H1 (cell line): ENCODE results near the gene SRSF12. TPM values are rescaled to one million over a fixed set of nuclear protein-coding genes. Genes with fewer than 3 reads are reported as not detected.
"Not testable (repeated sequence)": the region's sequence is repeated elsewhere in the genome, so short reads cannot be mapped to it uniquely, and the experiment has no call there.

Experiments
- CTCF ChIA-PET: fragments of 300-600 bp; sonication (Branson Sonifier 250); formaldehyde crosslinking; loops from one replicate; lab custom pipeline; 2021; ENCODE audit not compliant: partially characterized antibody; lab: Charles Lee
- POLR2A ChIA-PET: fragments of 300-600 bp; sonication (Branson Sonifier 250); formaldehyde crosslinking; loops from one replicate; lab custom pipeline; 2021; ENCODE audit warnings: inconsistent platforms; ENCODE audit not compliant: partially characterized antibody; lab: Charles Lee
- DNase-seq, 2 experiments: peaks; one replicate each; pipeline versions ENCODE4 v3.0.0 to v3.0.0-alpha.2; 2010 to 2022; ENCODE audit warnings: low spot score in 2 of 2, low read depth in 1 of 2, mixed read lengths in 1 of 2
- FAIRE-seq: peaks from 2 replicates; lab custom pipeline; 2011; peaks lifted over from hg19 to GRCh38; lab: Jason Lieb, UNC
- H2AFZ ChIP-seq: 2 replicates; pipeline ENCODE4 v1.8.1; 2012; ENCODE audit warnings: low read length, inconsistent platforms
- H2AK5ac ChIP-seq: 2 replicates; pipeline ENCODE4 v1.6.1; 2013; ENCODE audit warnings: low read depth, low read length
- H2BK120ac ChIP-seq: replicated peaks from 2 replicates; pipeline ENCODE3; 2013; ENCODE audit warnings: low read depth, low read length, inconsistent platforms
- H2BK12ac ChIP-seq: 2 replicates; pipeline ENCODE4 v1.6.1; 2013; ENCODE audit warnings: low read depth, low read length
- H2BK15ac ChIP-seq: 2 replicates; pipeline ENCODE4 v1.6.1; 2013; ENCODE audit warnings: low read length
- H2BK20ac ChIP-seq: 2 replicates; pipeline ENCODE4 v1.6.1; 2013; ENCODE audit warnings: low read length
- H2BK5ac ChIP-seq: 2 replicates; pipeline ENCODE4 v1.6.1; 2013; ENCODE audit warnings: low read depth, low read length
- H3K14ac ChIP-seq: 2 replicates; pipeline ENCODE4 v1.6.1; 2013; ENCODE audit warnings: inconsistent platforms; ENCODE audit not compliant: insufficient read length
- H3K18ac ChIP-seq: 2 replicates; pipeline ENCODE4 v1.6.1; 2013; ENCODE audit warnings: low read length; ENCODE audit errors: extremely low read depth
- H3K23ac ChIP-seq: 2 replicates; pipeline ENCODE4 v1.6.1; 2013; ENCODE audit warnings: inconsistent platforms; ENCODE audit not compliant: insufficient read length
- H3K23me2 ChIP-seq: 2 replicates; pipeline ENCODE4 v1.6.1; 2013; ENCODE audit warnings: low read depth, low read length
- H3K27ac ChIP-seq: 2 replicates; pipeline ENCODE4 v1.6.1; 2011; ENCODE audit warnings: low read depth, low read length, inconsistent platforms
- H3K27me3 ChIP-seq, 4 experiments: replicated peaks in 1 of 4; 1 replicate in 1 of 4; 2 replicates in 3 of 4; pipeline versions ENCODE4 v1.6.1 to v1.8.1; 2011 to 2013; ENCODE audit warnings: low read length in 3 of 4, mild to moderate bottlenecking in 3 of 4, inconsistent platforms in 2 of 4, mixed read lengths in 2 of 4, moderate library complexity in 1 of 4; ENCODE audit not compliant: control insufficient read depth in 3 of 4, insufficient read depth in 3 of 4; ENCODE audit errors: extremely low read depth in 1 of 4
- H3K36me3 ChIP-seq, 4 experiments: 2 replicates each; pipeline versions ENCODE4 v1.6.1 to v1.8.1; 2011 to 2013; ENCODE audit warnings: mild to moderate bottlenecking in 4 of 4, low read length in 3 of 4, moderate library complexity in 2 of 4, control low read depth in 1 of 4, inconsistent platforms in 1 of 4; ENCODE audit not compliant: insufficient read depth in 4 of 4, control insufficient read depth in 2 of 4
- H3K4ac ChIP-seq: replicated peaks from 2 replicates; pipeline ENCODE3; 2013; ENCODE audit warnings: low read length, low read depth, mixed read lengths, inconsistent platforms; ENCODE audit not compliant: insufficient read length
- H3K4me1 ChIP-seq, 4 experiments: replicated peaks in 1 of 4; 1 replicate in 1 of 4; 2 replicates in 3 of 4; pipeline versions ENCODE4 v1.6.1 to v1.8.1; 2011 to 2013; ENCODE audit warnings: low read length in 3 of 4, inconsistent platforms in 2 of 4, mixed read lengths in 1 of 4; ENCODE audit not compliant: insufficient read depth in 4 of 4, control insufficient read depth in 3 of 4
- H3K4me2 ChIP-seq, 2 experiments: 2 replicates each; pipeline versions ENCODE4 v1.6.1 to v1.8.1; 2011 to 2013; ENCODE audit warnings: low read depth in 2 of 2, low read length in 2 of 2, control low read depth in 1 of 2, inconsistent platforms in 1 of 2, mild to moderate bottlenecking in 1 of 2; ENCODE audit not compliant: insufficient read depth in 1 of 2
- H3K4me3 ChIP-seq, 4 experiments: fragments of 200-600, 300-600 bp in 1 of 4; sonication (generic), shearing (Covaris generic), sonication (Bioruptor Twin) in 1 of 4; 2 replicates each; pipeline versions ENCODE4 v1.5.1 to v1.8.1; 2011 to 2016; ENCODE audit warnings: low read length in 4 of 4, low read depth in 3 of 4, control low read depth in 2 of 4, inconsistent platforms in 2 of 4, mild to moderate bottlenecking in 2 of 4, mixed read lengths in 1 of 4, moderate library complexity in 1 of 4; ENCODE audit not compliant: insufficient read depth in 2 of 4; ENCODE audit errors: extremely low read depth in 1 of 4
- H3K56ac ChIP-seq: replicated peaks from 2 replicates; pipeline ENCODE3; 2013; ENCODE audit warnings: low read depth, mild to moderate bottlenecking, mixed read lengths, low read length, inconsistent platforms; ENCODE audit not compliant: insufficient read length
- H3K79me1 ChIP-seq: 2 replicates; pipeline ENCODE4 v1.6.1; 2013; ENCODE audit warnings: low read depth, low read length, control low read depth
- H3K79me2 ChIP-seq, 2 experiments: 2 replicates each; pipeline versions ENCODE4 v1.6.1 to v1.8.1; 2012 to 2013; ENCODE audit warnings: low read length in 2 of 2, mild to moderate bottlenecking in 2 of 2, inconsistent platforms in 1 of 2; ENCODE audit not compliant: insufficient read depth in 2 of 2, control insufficient read depth in 1 of 2
- H3K9ac ChIP-seq, 4 experiments: replicated peaks in 1 of 4; 1 replicate in 1 of 4; 2 replicates in 3 of 4; pipeline versions ENCODE4 v1.6.1 to v1.8.1; 2011 to 2013; ENCODE audit warnings: low read depth in 3 of 4, low read length in 3 of 4, control low read depth in 2 of 4, mild to moderate bottlenecking in 2 of 4, moderate library complexity in 2 of 4, inconsistent platforms in 1 of 4; ENCODE audit errors: extremely low read depth in 1 of 4
- H3K9me3 ChIP-seq, 2 experiments: 2 replicates each; pipeline versions ENCODE4 v1.6.1 to v1.8.1; 2012 to 2013; ENCODE audit warnings: mild to moderate bottlenecking in 2 of 2, moderate library complexity in 2 of 2, control low read depth in 1 of 2, inconsistent platforms in 1 of 2, low read depth in 1 of 2, low read length in 1 of 2, mixed read lengths in 1 of 2; ENCODE audit not compliant: insufficient read depth in 2 of 2
- H4K20me1 ChIP-seq, 2 experiments: replicated peaks in 1 of 2; 2 replicates each; pipeline versions ENCODE3 to v1.8.1; 2011 to 2013; ENCODE audit warnings: inconsistent platforms in 2 of 2, low read length in 2 of 2, mild to moderate bottlenecking in 1 of 2; ENCODE audit not compliant: insufficient read depth in 2 of 2, control insufficient read depth in 1 of 2
- H4K5ac ChIP-seq: 2 replicates; pipeline ENCODE4 v1.6.1; 2013; ENCODE audit warnings: low read length, low read depth, mixed read lengths, inconsistent platforms; ENCODE audit not compliant: insufficient read length
- H4K8ac ChIP-seq: 2 replicates; pipeline ENCODE4 v1.8.0; 2013; ENCODE audit warnings: mild to moderate bottlenecking, moderate library complexity, low read length, inconsistent platforms; ENCODE audit not compliant: insufficient read depth; ENCODE audit errors: extremely low read depth
- H4K91ac ChIP-seq: replicated peaks from 2 replicates; pipeline ENCODE3; 2013; ENCODE audit warnings: low read length, mixed read lengths, inconsistent platforms; ENCODE audit not compliant: insufficient read length
- WGBS, 2 experiments: shearing (Covaris generic) in 1 of 2; methylation state at CpG; one replicate each; pipeline versions ENCODE4 v1.1.6 to v1.1.7; 2013 to 2015; ENCODE audit warnings: low lambda C conversion rate in 2 of 2, mixed read lengths in 2 of 2, inconsistent platforms in 1 of 2, low coverage in 1 of 2, missing lambda C conversion rate in 1 of 2; ENCODE audit not compliant: insufficient replicate concordance in 2 of 2, insufficient coverage in 1 of 2, insufficient read length in 1 of 2; ENCODE audit errors: extremely low coverage in 1 of 2, missing lambda C conversion rate in 1 of 2; 5-methylcytosine and 5-hydroxymethylcytosine counted together
- polyA plus RNA-seq, 7 experiments: library from polyadenylated mRNA; depleted of rRNA in 3 of 7; stranded (reverse) in 5 of 7; unstranded in 2 of 7; fragments of >200 nt in 5 of 7; fragments of 200-250 nt in 2 of 7; gene quantifications; 1 replicate in 5 of 7; 2 replicates in 1 of 7; 4 replicates in 1 of 7; pipeline versions ENCODE4 v1.2.1 to v1.2.3, GENCODE V29; 2011 to 2013; ENCODE audit warnings: missing spikeins in 2 of 7, mixed read lengths in 2 of 7
- total RNA-seq: library from RNA; stranded (reverse); fragmentation: NEBNext Ultra II Directional; extraction: Animal tissue kit (Norgen Biotek cat#: 25700); gene quantifications from 2 replicates; pipeline ENCODE4 v1.2.1, GENCODE V29; 2021

The SRSF12 gene
- total and polyA plus RNA-seq, 2 of the 8 experiments (the other 6 are each of a cell fraction or from before 2014, with no cell fraction given), result 2.6 to 4.2 TPM

DNA sequence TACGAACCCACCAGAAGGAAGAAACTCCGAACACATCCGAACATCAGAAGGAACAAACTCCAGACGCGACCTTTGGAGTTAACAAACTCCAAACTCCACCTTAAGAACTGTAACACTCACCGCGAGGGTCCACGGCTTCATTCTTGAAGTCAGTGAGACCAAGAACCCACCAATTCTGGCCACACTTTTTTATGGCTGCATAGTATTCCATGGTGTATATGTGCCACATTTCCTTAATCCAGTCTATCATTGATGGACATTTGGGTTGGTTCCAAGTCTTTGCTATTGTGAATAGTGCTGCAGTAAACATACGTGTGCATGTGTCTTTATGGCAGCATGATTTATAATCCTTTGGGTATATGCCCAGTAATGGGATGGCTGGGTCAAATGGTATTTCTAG lies 51.8 kb downstream of the SRSF12 start:
- H4K8ac ChIP-seq, H3K4ac ChIP-seq, H2BK5ac ChIP-seq, H2AK5ac ChIP-seq, H3K27ac ChIP-seq, DNase-seq, H3K14ac ChIP-seq, H3K56ac ChIP-seq, H3K4me2 ChIP-seq, H2BK15ac ChIP-seq, H3K18ac ChIP-seq, H3K4me3 ChIP-seq, H3K9ac ChIP-seq, H2AFZ ChIP-seq, H2BK20ac ChIP-seq, H2BK12ac ChIP-seq, H4K91ac ChIP-seq, H4K20me1 ChIP-seq, H3K79me1 ChIP-seq, H3K9me3 ChIP-seq, FAIRE-seq, H3K79me2 ChIP-seq, H4K5ac ChIP-seq, H2BK120ac ChIP-seq, H3K36me3 ChIP-seq, H3K4me1 ChIP-seq, H3K23me2 ChIP-seq, H3K23ac ChIP-seq, H3K27me3 ChIP-seq: not testable (repeated sequence)
- WGBS, 2 experiments, result 91% methylated on average over 9 of the region's 9 CpGs; no CpG with 5 or more reads in 1 of the 2 experiments
- CTCF ChIA-PET, result interaction anchor here (1.0 to 1.8 kb wide), 3 partner anchors 9 to 216 kb away, joined by 3 to 5 read pairs (median 3); no protein-coding TSS in a partner anchor
- POLR2A ChIA-PET, result interaction anchor here (1.1 kb wide), 1 partner anchor 14 kb away, joined by 3 read pairs; the partner anchor contains the start of gene PNRC1

DNA sequence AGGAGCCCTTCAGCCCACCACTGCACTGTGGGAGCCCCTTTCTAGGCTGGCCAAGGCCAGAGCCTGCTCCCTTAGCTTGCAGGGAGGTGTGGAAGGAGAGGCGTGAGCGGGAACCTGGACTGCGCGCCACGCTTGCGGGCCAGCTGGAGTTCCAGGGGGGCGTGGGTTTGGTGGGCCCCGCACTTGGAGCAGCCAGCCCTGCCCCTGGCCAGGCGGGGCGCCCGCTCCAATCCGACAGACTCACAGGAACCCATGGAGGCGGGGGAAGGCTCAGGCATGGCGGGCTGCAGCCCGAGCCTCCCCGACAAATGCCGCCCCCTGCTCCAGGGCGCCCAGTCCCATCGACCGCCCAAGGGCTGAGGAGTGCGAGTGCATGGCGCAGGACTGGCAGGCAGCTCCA lies 52.9 kb downstream of the SRSF12 start:
- H4K8ac ChIP-seq, H2BK5ac ChIP-seq, H4K20me1 ChIP-seq, H3K23me2 ChIP-seq, H3K27ac ChIP-seq, H2BK12ac ChIP-seq, H4K5ac ChIP-seq, FAIRE-seq, H3K27me3 ChIP-seq, DNase-seq, H3K36me3 ChIP-seq, H3K4ac ChIP-seq, H2AK5ac ChIP-seq, H3K79me1 ChIP-seq, H3K4me1 ChIP-seq, H3K23ac ChIP-seq, H4K91ac ChIP-seq, H3K9ac ChIP-seq, H3K4me3 ChIP-seq, H3K56ac ChIP-seq, H3K9me3 ChIP-seq, H2AFZ ChIP-seq, H2BK20ac ChIP-seq, H2BK15ac ChIP-seq, H3K14ac ChIP-seq, H3K79me2 ChIP-seq, H3K4me2 ChIP-seq, H2BK120ac ChIP-seq, H3K18ac ChIP-seq: not testable (repeated sequence)
- POLR2A ChIA-PET, result interaction anchor here (1.1 kb wide), 1 partner anchor 16 kb away, joined by 3 read pairs; the partner anchor contains the start of gene PNRC1
- no CpG with 5 or more reads among the region's 22 CpGs for WGBS, 2 experiments
- CTCF ChIA-PET, result interaction anchor here (0.9 to 1.8 kb wide), 3 partner anchors 10 to 81 kb away, joined by 3 to 5 read pairs (median 3); no protein-coding TSS in a partner anchor
